GM12878 (cell line): Measurements from ENCODE around the gene ATF2. TPM values are rescaled to one million over a fixed set of nuclear protein-coding genes. Genes with fewer than 3 reads are reported as not detected.

Source experiments
- ATAC-seq: fragments of 200-7000 bp; cut with Tn5 transposase; 3 replicates; pipeline ENCODE4 v1.9.1; 2020; ENCODE audit warnings: mild to moderate bottlenecking, moderate library complexity
- BruUV-seq: library from RNA; stranded (reverse); fragments of 400-500 nt; replicated peaks from 2 replicates; lab custom pipeline; 2021; lab: Mats Ljungman, UMichigan
- CTCF ChIA-PET: fragments of 300-600 bp; sonication (Branson Sonifier 250); formaldehyde crosslinking; extraction: SDS; loops from one replicate; lab custom pipeline; 2021; ENCODE audit warnings: inconsistent platforms; lab: Yijun Ruan, JAX
- POLR2A ChIA-PET: fragments of 350-600 bp; formaldehyde crosslinking; extraction: SDS; loops from one replicate; lab custom pipeline; 2021; ENCODE audit warnings: inconsistent platforms; lab: Charles Lee
- RAD21 ChIA-PET: fragments of 300-600 bp; sonication (Branson Sonifier 250); formaldehyde crosslinking; loops from one replicate; lab custom pipeline; 2023; ENCODE audit warnings: antibody characterized with exemption; ENCODE audit not compliant: unreplicated experiment; lab: Charles Lee
- SMC1A ChIA-PET: fragments of 300-600 bp; sonication (Branson Sonifier 250); formaldehyde crosslinking; loops from one replicate; lab custom pipeline; 2023; ENCODE audit not compliant: unreplicated experiment, uncharacterized antibody; lab: Charles Lee
- DNase-seq: peaks from one replicate; pipeline ENCODE4 v3.0.0-alpha.2; 2011; ENCODE audit warnings: low read depth, low spot score
- FAIRE-seq: peaks from 3 replicates; lab custom pipeline; 2011; peaks lifted over from hg19 to GRCh38; lab: Jason Lieb, UNC
- H2AFZ ChIP-seq: 2 replicates; pipeline ENCODE4 v1.6.0; 2011; ENCODE audit warnings: low read depth, low read length, control low read depth; ENCODE audit not compliant: control insufficient read depth
- H3K27ac ChIP-seq: 2 replicates; pipeline ENCODE4 v1.5.1; 2011; ENCODE audit warnings: control low read depth; ENCODE audit not compliant: control insufficient read depth, insufficient read depth
- H3K27me3 ChIP-seq, 2 experiments: replicated peaks in 1 of 2; 2 replicates each; pipeline versions ENCODE4 v1.6.0 to v1.6.1; 2011; ENCODE audit warnings: low read length in 1 of 2; ENCODE audit not compliant: control insufficient read depth in 2 of 2, insufficient read depth in 2 of 2
- H3K36me3 ChIP-seq, 2 experiments: 2 replicates each; pipeline ENCODE4 v1.5.1; 2011; ENCODE audit warnings: low read length in 1 of 2; ENCODE audit not compliant: control insufficient read depth in 2 of 2, insufficient read depth in 2 of 2
- H3K4me1 ChIP-seq: 2 replicates; pipeline ENCODE4 v1.6.1; 2011; ENCODE audit warnings: mild to moderate bottlenecking, low read length, moderate library complexity, mixed read lengths; ENCODE audit not compliant: control insufficient read depth, insufficient read depth
- H3K4me2 ChIP-seq: 2 replicates; pipeline ENCODE4 v1.6.0; 2011; ENCODE audit warnings: control low read depth; ENCODE audit not compliant: control insufficient read depth, insufficient read depth
- H3K4me3 ChIP-seq: fragments of 200-600 bp; sonication (generic); 2 replicates; pipeline ENCODE4 v1.5.1; 2016
- H3K79me2 ChIP-seq: 2 replicates; pipeline ENCODE4 v1.6.0; 2011; ENCODE audit warnings: low read length; ENCODE audit not compliant: control insufficient read depth, insufficient read depth
- H3K9ac ChIP-seq: 2 replicates; pipeline ENCODE4 v1.8.0; 2011; ENCODE audit warnings: low read length, control low read depth, mixed read lengths; ENCODE audit not compliant: control insufficient read depth, insufficient read depth
- H3K9me3 ChIP-seq: replicated peaks from 3 replicates; pipeline ENCODE4 v1.5.1; 2011; ENCODE audit warnings: mild to moderate bottlenecking, low read length; ENCODE audit not compliant: control insufficient read depth, insufficient read depth
- H4K20me1 ChIP-seq: 2 replicates; pipeline ENCODE4 v1.6.0; 2011; ENCODE audit not compliant: control insufficient read depth, insufficient read depth
- BCL11A ChIP-seq: IDR thresholded peaks from 2 replicates; pipeline ENCODE4 v1.6.1; 2011; ENCODE audit warnings: low read depth, low read length
- CBX3 ChIP-seq: fragments of 200-600 bp; sonication (generic); IDR thresholded peaks from 2 replicates; pipeline ENCODE4 v1.6.1; 2016; ENCODE audit warnings: low read depth, borderline replicate concordance
- CHD4 ChIP-seq: fragments of 200-600 bp; sonication (generic); IDR thresholded peaks from 2 replicates; pipeline ENCODE4 v1.6.1; 2016; ENCODE audit warnings: mild to moderate bottlenecking
- HDAC2 ChIP-seq: fragments of 200-600 bp; sonication (generic); IDR thresholded peaks from 2 replicates; pipeline ENCODE4 v1.6.1; 2017
- KAT2A ChIP-seq: conservative IDR thresholded peaks from 2 replicates; pipeline ENCODE4 v1.6.1; 2011; ENCODE audit warnings: low read depth, low read length; ENCODE audit not compliant: control insufficient read depth
- MYC ChIP-seq: IDR thresholded peaks from 2 replicates; pipeline ENCODE4 v1.6.1; 2011; ENCODE audit warnings: mild to moderate bottlenecking, low read length, moderate library complexity, inconsistent platforms; ENCODE audit not compliant: insufficient read depth, insufficient replicate concordance, insufficient read length, severe bottlenecking
- NFYB ChIP-seq: IDR thresholded peaks from 2 replicates; pipeline ENCODE4 v1.6.1; 2011; ENCODE audit warnings: low read depth, mild to moderate bottlenecking, low read length, improper control_type of control experiment, moderate library complexity; ENCODE audit not compliant: insufficient read depth
- PML ChIP-seq: IDR thresholded peaks from 2 replicates; pipeline ENCODE4 v1.6.1; 2012; ENCODE audit warnings: low read length, inconsistent platforms
- SIN3A ChIP-seq: IDR thresholded peaks from 2 replicates; pipeline ENCODE4 v1.6.1; 2012; ENCODE audit warnings: low read depth, low read length, improper control_type of control experiment
- SP1 ChIP-seq: IDR thresholded peaks from one replicate; pipeline ENCODE4 v1.6.1; 2011; ENCODE audit warnings: low read depth, low read length
- ZNF274 ChIP-seq: IDR thresholded peaks from one replicate; pipeline ENCODE4 v1.8.0; 2011; ENCODE audit not compliant: insufficient read length, insufficient read depth
- WGBS: methylation state at CpG from one replicate; pipeline ENCODE4 v1.1.6; 2016; ENCODE audit warnings: low lambda C conversion rate; ENCODE audit not compliant: insufficient replicate concordance, insufficient coverage; ENCODE audit errors: missing lambda C conversion rate; 5-methylcytosine and 5-hydroxymethylcytosine counted together
- in situ Hi-C: fragments of 300-500 bp; cut with MboI; formaldehyde crosslinking; loops from 9 replicates; pipeline ENCODE4 v1.14.3; 2018; ENCODE audit warnings: mixed read lengths
- intact Hi-C: fragments of 100-400 bp; cut with micrococcal nuclease; formaldehyde crosslinking; loops from one replicate; pipeline ENCODE4 v1.14.2; 2022; ENCODE audit not compliant: unreplicated experiment
- polyA plus RNA-seq, 11 experiments: library from polyadenylated mRNA; depleted of rRNA in 4 of 11; unstranded in 6 of 11; stranded (reverse) in 5 of 11; fragments of >200 nt; fragmentation: Nextera tagmentation in 4 of 11; fragmentation: Illumina TruSeq in 1 of 11; extraction: Ambion mirVana in 4 of 11; extraction: Trizol in 1 of 11; gene quantifications; 1 replicate in 1 of 11; 2 replicates in 10 of 11; pipeline versions ENCODE4 v1.2.1 to v1.2.3, GENCODE V29; 2011 to 2016; ENCODE audit warnings: inconsistent platforms in 2 of 11, missing spikeins in 2 of 11, low read depth in 1 of 11
- total RNA-seq, 4 experiments: library from RNA; depleted of rRNA in 3 of 4; stranded (reverse); fragments of >200 nt in 3 of 4; fragmentation: Illumina TruSeq in 1 of 4; extraction: Trizol in 1 of 4; gene quantifications; 2 replicates each; pipeline versions ENCODE4 v1.2.1 to v1.2.3, GENCODE V29; 2013 to 2021
- TF ChIP-seq, protein P1 (sequence below): fragments of 450-650 bp; IDR thresholded peaks from 2 replicates; pipeline ENCODE4 v1.6.1; 2017; ENCODE audit warnings: mild to moderate bottlenecking, moderate library complexity
- TF ChIP-seq, protein P2 (sequence below): IDR thresholded peaks from 2 replicates; pipeline ENCODE4 v1.6.1; 2011; ENCODE audit warnings: borderline replicate concordance, low read depth, mild to moderate bottlenecking, moderate library complexity, low read length; ENCODE audit not compliant: insufficient read depth, poor library complexity, severe bottlenecking

The ATF2 gene
- total and polyA plus RNA-seq, 10 of the 15 experiments (the other 5 are each of a cell fraction or from before 2014, with no cell fraction given): 10.3 to 78.0 (median 36.0) TPM

DNA sequence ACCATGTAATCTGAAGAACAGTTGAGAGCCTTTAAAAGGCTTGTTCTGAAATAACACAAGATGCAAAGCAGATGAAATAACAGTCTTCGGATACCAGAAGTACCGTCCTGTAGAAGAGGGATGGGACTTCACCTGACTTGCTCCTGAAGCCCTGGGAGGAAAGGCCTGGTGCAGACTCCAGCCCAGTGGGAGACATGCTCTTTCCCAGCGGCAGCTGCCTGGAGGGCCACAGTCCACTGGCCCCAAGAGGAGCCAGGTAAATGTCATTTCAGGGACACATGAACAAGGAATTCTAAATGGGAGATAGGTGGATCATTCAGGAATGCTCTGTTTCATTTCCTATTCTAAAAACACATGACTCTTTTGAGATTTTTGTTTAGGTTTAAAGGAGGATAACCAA is 140.2 kb downstream of the ATF2 start:
- Histone ChIP-seq H3K79me2 (no peaks in the 10 kb centered on the region), H3K27me3 (no peaks in the 10 kb centered on the region), H3K36me3 (no peaks in the 10 kb centered on the region), H3K9me3 (no peaks in the 10 kb centered on the region), H3K4me1 (no peaks in the 10 kb centered on the region), H3K9ac (no peak overlapping the region), H2AFZ (no peak overlapping the region), H3K27ac (no peak overlapping the region), H3K4me2 (no peak overlapping the region), H3K4me3 (no peak overlapping the region), H4K20me1 (no peaks in the 10 kb centered on the region)
- FAIRE-seq (no peak), DNase-seq (no peak), ATAC-seq (no peak)
- ChIA-PET RAD21 (interaction anchor here (1.0 kb wide), 1 partner anchor 279 kb away, joined by 3 read pairs; no protein-coding TSS in a partner anchor), CTCF (no interaction called here), SMC1A (no interaction called here), POLR2A (no interaction called here)
- intact Hi-C loops (no loop called here), in situ Hi-C loops (no loop called here)
- TF ChIP-seq ZNF274 (no peak), NFYB (no peak)
- no TSS peak for BruUV-seq
- 64% methylated on average over 3 of the region's 3 CpGs for WGBS

DNA sequence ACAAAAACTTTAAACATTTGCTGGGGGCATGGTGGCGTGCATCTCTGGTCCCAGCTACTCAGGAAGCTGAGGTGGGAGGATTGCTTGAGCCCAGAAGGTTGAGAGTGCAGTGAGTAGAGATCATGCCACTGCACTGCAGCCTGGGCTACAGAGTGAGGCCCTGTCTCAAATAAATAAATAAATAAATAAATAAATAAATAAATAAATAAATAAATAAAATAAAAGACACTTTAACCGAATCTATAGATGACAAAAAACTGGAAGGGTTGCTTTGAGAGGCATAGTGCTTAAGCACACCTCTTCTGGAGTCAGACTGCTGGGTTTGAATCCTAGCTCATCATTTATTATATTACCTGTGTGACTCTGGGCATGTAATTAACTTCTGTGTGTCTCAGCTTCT is 141.6 kb downstream of the ATF2 start:
- Histone ChIP-seq H2AFZ (no peak overlapping the region), H4K20me1 (no peaks in the 10 kb centered on the region), H3K4me2 (no peak overlapping the region), H3K27me3 (no peaks in the 10 kb centered on the region), H3K9me3 (no peaks in the 10 kb centered on the region), H3K4me1 (no peaks in the 10 kb centered on the region), H3K36me3 (no peaks in the 10 kb centered on the region), H3K79me2 (no peaks in the 10 kb centered on the region), H3K27ac (no peak overlapping the region), H3K4me3 (no peak overlapping the region), H3K9ac (no peak overlapping the region)
- BruUV-seq: no TSS peak
- ATAC-seq (no peak), DNase-seq (no peak), FAIRE-seq (no peak)
- in situ Hi-C loops (no loop called here), intact Hi-C loops (no loop called here)
- 19% methylated on average over 2 of the region's 2 CpGs for WGBS
- ChIA-PET POLR2A (no interaction called here), CTCF (no interaction called here), SMC1A (interaction anchor here (0.7 kb wide), 1 partner anchor 48 kb away, joined by 5 read pairs; no protein-coding TSS in a partner anchor), RAD21 (interaction anchor here (0.7 kb wide), 1 partner anchor 142 kb away, joined by 3 read pairs; no protein-coding TSS in a partner anchor)
- TF ChIP-seq KAT2A: no peak
- TF ChIP-seq CHD4: no peak
- TF ChIP-seq CBX3: no peak
- no peak for TF ChIP-seq HDAC2
- TF ChIP-seq SIN3A: no peak
- no peak for TF ChIP-seq BCL11A
- TF ChIP-seq, protein P1, sequence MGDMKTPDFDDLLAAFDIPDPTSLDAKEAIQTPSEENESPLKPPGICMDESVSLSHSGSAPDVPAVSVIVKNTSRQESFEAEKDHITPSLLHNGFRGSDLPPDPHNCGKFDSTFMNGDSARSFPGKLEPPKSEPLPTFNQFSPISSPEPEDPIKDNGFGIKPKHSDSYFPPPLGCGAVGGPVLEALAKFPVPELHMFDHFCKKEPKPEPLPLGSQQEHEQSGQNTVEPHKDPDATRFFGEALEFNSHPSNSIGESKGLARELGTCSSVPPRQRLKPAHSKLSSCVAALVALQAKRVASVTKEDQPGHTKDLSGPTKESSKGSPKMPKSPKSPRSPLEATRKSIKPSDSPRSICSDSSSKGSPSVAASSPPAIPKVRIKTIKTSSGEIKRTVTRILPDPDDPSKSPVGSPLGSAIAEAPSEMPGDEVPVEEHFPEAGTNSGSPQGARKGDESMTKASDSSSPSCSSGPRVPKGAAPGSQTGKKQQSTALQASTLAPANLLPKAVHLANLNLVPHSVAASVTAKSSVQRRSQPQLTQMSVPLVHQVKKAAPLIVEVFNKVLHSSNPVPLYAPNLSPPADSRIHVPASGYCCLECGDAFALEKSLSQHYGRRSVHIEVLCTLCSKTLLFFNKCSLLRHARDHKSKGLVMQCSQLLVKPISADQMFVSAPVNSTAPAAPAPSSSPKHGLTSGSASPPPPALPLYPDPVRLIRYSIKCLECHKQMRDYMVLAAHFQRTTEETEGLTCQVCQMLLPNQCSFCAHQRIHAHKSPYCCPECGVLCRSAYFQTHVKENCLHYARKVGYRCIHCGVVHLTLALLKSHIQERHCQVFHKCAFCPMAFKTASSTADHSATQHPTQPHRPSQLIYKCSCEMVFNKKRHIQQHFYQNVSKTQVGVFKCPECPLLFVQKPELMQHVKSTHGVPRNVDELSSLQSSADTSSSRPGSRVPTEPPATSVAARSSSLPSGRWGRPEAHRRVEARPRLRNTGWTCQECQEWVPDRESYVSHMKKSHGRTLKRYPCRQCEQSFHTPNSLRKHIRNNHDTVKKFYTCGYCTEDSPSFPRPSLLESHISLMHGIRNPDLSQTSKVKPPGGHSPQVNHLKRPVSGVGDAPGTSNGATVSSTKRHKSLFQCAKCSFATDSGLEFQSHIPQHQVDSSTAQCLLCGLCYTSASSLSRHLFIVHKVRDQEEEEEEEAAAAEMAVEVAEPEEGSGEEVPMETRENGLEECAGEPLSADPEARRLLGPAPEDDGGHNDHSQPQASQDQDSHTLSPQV: no peak
- TF ChIP-seq MYC: no peak
- TF ChIP-seq PML: no peak
- TF ChIP-seq, protein P2, sequence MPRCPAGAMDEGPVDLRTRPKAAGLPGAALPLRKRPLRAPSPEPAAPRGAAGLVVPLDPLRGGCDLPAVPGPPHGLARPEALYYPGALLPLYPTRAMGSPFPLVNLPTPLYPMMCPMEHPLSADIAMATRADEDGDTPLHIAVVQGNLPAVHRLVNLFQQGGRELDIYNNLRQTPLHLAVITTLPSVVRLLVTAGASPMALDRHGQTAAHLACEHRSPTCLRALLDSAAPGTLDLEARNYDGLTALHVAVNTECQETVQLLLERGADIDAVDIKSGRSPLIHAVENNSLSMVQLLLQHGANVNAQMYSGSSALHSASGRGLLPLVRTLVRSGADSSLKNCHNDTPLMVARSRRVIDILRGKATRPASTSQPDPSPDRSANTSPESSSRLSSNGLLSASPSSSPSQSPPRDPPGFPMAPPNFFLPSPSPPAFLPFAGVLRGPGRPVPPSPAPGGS: no peak
- no peak for TF ChIP-seq SP1
